ENCODE data around the gene TAF4. TPM values are rescaled to one million over a fixed set of nuclear protein-coding genes. Genes with fewer than 3 reads are reported as not detected.

The TAF4 gene
- total and polyA plus RNA-seq, 2 donors (not counting 1 experiment from before 2014, with no cell fraction given): 2.6 to 3.0 TPM

DNA sequence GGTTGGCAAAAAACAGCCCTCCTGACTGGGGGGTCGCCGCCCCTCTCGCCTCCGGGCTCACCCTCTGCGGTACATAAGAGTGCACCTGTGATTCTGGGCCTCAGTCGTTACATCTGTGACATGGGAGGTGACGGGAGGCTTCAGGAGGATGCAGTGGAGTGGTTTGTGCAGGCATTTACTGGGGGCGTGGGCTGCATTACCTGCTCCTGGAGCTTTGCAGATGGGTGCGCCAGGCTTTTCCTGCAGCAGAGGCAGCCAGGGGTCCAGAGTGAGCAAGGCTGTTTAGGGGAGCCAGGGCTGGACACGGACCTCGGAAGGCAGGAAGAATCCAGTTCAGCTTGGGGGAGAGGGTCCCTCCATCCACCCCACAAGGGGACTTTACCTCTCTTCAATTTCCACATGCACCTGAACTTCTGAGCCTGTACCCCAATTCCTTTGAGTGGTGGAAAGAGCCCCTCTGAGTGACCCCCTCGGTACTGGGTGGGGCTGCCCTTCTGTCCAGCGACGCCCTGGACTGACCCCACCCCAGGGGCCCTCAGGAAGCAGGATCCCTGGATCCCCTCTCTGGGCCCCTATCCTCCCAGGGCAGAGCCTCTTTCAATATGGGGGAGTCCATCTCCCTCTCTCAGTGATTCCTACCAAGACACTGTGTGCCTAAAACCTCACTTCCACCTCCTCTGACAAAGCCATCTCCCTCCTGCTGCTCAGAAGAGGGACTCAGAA, 134.0 kb downstream of the TAF4 start:
- Histone ChIP-seq H3K27me3 (ENCODE audit: control insufficient read depth, insufficient read depth, low read length) (no peaks in the 10 kb centered on the region), H3K36me3 (ENCODE audit: control insufficient read depth, insufficient read depth, low read length) (no peaks in the 10 kb centered on the region), H3K79me2 (ENCODE audit: control insufficient read depth, insufficient read depth, low read length) (no peaks in the 10 kb centered on the region), H3K9me3 (ENCODE audit: control insufficient read depth, insufficient read depth, low read depth, low read length) (no peaks in the 10 kb centered on the region), H3K4me2 (ENCODE audit: extremely low read depth, insufficient read depth, low read length) (no peak overlapping the region), H4K20me1 (ENCODE audit: control insufficient read depth, extremely low read depth, insufficient read depth, low read length) (no peaks in the 10 kb centered on the region), H3K9ac (ENCODE audit: insufficient read depth, low read length) (no peak overlapping the region), H2AFZ (ENCODE audit: low read length) (no peak overlapping the region), H3K4me3 (replicated peaks in 1 of 4; ENCODE audit: control extremely low read depth in 1 of 4, insufficient read depth in 1 of 4, low read depth in 3 of 4, low read length in 4 of 4) (no peak overlapping the region), H3K4me1 (ENCODE audit: control insufficient read depth, extremely low read depth, insufficient read depth, low read length) (no peaks in the 10 kb centered on the region), H3K27ac (ENCODE audit: insufficient read depth, low read length) (no peak overlapping the region)
- TF ChIP-seq, protein P1, sequence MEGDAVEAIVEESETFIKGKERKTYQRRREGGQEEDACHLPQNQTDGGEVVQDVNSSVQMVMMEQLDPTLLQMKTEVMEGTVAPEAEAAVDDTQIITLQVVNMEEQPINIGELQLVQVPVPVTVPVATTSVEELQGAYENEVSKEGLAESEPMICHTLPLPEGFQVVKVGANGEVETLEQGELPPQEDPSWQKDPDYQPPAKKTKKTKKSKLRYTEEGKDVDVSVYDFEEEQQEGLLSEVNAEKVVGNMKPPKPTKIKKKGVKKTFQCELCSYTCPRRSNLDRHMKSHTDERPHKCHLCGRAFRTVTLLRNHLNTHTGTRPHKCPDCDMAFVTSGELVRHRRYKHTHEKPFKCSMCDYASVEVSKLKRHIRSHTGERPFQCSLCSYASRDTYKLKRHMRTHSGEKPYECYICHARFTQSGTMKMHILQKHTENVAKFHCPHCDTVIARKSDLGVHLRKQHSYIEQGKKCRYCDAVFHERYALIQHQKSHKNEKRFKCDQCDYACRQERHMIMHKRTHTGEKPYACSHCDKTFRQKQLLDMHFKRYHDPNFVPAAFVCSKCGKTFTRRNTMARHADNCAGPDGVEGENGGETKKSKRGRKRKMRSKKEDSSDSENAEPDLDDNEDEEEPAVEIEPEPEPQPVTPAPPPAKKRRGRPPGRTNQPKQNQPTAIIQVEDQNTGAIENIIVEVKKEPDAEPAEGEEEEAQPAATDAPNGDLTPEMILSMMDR (conservative IDR thresholded peaks at IDR 0.05 in 1 of 2, IDR thresholded peaks at IDR 0.05 in 1 of 2; ENCODE audit: low read depth in 1 of 2, low read length in 2 of 2): no peak
- TF ChIP-seq EZH2 (IDR thresholded peaks at IDR 0.05; ENCODE audit: low read length, missing control alignments): no peak
- DNase-seq (ENCODE audit: low read depth in 2 of 2): no peak

DNA sequence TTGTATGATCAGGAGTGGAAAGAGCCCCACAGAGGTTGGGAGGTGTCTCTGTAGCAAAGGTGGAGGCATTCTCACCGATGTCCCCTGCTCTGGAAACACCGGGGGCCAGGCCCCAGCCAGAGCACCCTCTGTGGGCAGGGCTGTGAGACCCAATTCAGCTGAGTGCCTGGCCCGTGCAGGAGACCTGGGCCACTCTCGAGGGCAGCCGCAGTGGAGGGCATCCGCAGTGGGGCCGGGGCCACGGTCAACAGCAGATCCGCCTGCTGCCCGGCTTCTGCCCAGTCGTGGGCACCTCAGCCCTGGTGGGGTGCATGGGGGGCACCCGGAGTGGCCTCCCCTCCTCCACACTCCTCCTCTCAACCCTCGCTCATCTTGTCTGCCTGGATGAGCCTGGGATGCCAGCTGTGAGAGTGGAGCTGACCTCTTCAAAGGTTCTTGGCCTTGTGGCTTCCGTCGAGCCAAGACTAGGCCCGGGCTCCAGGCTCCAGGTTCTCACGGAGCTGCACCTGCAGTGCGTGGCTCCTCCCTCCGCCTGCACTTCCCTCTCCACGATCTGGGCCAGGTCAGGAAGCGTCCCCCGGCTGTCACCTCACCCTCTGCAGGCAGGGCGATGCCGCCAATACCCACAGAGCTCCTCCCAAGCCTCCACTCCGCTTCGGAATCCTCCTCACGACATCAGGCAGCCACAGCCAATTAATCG, 134.8 kb downstream of the TAF4 start:
- H3K9ac ChIP-seq (ENCODE audit: insufficient read depth, low read length): no peak overlapping the region
- no peak overlapping the region for H3K4me2 ChIP-seq (ENCODE audit: extremely low read depth, insufficient read depth, low read length)
- H3K27ac ChIP-seq (ENCODE audit: insufficient read depth, low read length): no peak overlapping the region
- DNase-seq (ENCODE audit: low read depth in 2 of 2): no peak
- H3K79me2 ChIP-seq (ENCODE audit: control insufficient read depth, insufficient read depth, low read length): no peaks in the 10 kb centered on the region
- H3K27me3 ChIP-seq (ENCODE audit: control insufficient read depth, insufficient read depth, low read length): no peaks in the 10 kb centered on the region
- TF ChIP-seq, protein P1 (conservative IDR thresholded peaks at IDR 0.05 in 1 of 2, IDR thresholded peaks at IDR 0.05 in 1 of 2; ENCODE audit: low read depth in 1 of 2, low read length in 2 of 2): no peak
- TF ChIP-seq EZH2 (IDR thresholded peaks at IDR 0.05; ENCODE audit: low read length, missing control alignments): no peak
- no peaks in the 10 kb centered on the region for H4K20me1 ChIP-seq (ENCODE audit: control insufficient read depth, extremely low read depth, insufficient read depth, low read length)
- no peaks in the 10 kb centered on the region for H3K4me1 ChIP-seq (ENCODE audit: control insufficient read depth, extremely low read depth, insufficient read depth, low read length)
- H3K36me3 ChIP-seq (ENCODE audit: control insufficient read depth, insufficient read depth, low read length): no peaks in the 10 kb centered on the region
- no peaks in the 10 kb centered on the region for H3K9me3 ChIP-seq (ENCODE audit: control insufficient read depth, insufficient read depth, low read depth, low read length)
- H3K4me3 ChIP-seq (replicated peaks in 1 of 4; ENCODE audit: control extremely low read depth in 1 of 4, insufficient read depth in 1 of 4, low read depth in 3 of 4, low read length in 4 of 4): no peak overlapping the region
- no peak overlapping the region for H2AFZ ChIP-seq (ENCODE audit: low read length)

DNA sequence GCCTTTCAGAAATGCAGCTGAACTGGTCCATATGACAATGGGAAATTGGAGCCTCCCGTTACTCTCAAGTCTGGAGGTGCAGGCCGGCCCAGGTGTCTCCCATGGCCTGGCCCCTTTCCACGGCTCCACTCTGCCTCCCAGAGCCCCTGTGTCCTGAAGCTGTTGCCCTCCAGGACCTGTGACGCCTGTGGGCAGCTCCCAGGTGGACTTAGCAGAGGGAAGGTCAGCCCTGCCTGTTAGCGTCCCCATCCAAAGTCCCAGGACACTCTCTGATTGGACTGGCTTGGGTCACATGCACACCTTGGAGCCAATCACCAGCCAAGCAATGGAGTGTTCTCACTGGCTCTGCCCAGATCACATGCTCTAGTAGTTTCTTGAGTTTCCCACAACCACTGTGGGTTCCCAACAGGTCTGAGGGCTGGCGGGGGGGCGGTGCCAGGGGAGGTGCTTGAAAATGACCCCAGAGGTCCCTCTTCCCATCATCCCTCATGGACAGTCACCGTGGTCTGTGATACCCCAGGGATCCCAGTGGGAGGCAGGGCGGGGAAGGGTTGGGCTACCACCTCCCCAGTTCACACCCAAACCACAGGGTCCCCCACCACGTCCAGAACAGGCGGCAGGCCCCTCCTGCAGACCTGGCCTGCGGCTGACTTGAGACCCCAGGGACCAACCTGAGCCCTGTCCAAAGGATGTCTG, 135.6 kb downstream of the TAF4 start:
- H3K27ac ChIP-seq (ENCODE audit: insufficient read depth, low read length): no peak overlapping the region
- H3K4me3 ChIP-seq (replicated peaks in 1 of 4; ENCODE audit: control extremely low read depth in 1 of 4, insufficient read depth in 1 of 4, low read depth in 3 of 4, low read length in 4 of 4): no peak overlapping the region
- no peaks in the 10 kb centered on the region for H3K9me3 ChIP-seq (ENCODE audit: control insufficient read depth, insufficient read depth, low read depth, low read length)
- DNase-seq (ENCODE audit: low read depth in 2 of 2): no peak
- H3K36me3 ChIP-seq (ENCODE audit: control insufficient read depth, insufficient read depth, low read length): no peaks in the 10 kb centered on the region
- H2AFZ ChIP-seq (ENCODE audit: low read length): no peak overlapping the region
- H3K27me3 ChIP-seq (ENCODE audit: control insufficient read depth, insufficient read depth, low read length): no peaks in the 10 kb centered on the region
- H4K20me1 ChIP-seq (ENCODE audit: control insufficient read depth, extremely low read depth, insufficient read depth, low read length): no peaks in the 10 kb centered on the region
- H3K9ac ChIP-seq (ENCODE audit: insufficient read depth, low read length): no peak overlapping the region
- no peaks in the 10 kb centered on the region for H3K79me2 ChIP-seq (ENCODE audit: control insufficient read depth, insufficient read depth, low read length)
- TF ChIP-seq, protein P1 (conservative IDR thresholded peaks at IDR 0.05 in 1 of 2, IDR thresholded peaks at IDR 0.05 in 1 of 2; ENCODE audit: low read depth in 1 of 2, low read length in 2 of 2): no peak
- no peak for TF ChIP-seq EZH2 (IDR thresholded peaks at IDR 0.05; ENCODE audit: low read length, missing control alignments)
- H3K4me1 ChIP-seq (ENCODE audit: control insufficient read depth, extremely low read depth, insufficient read depth, low read length): no peaks in the 10 kb centered on the region
- H3K4me2 ChIP-seq (ENCODE audit: extremely low read depth, insufficient read depth, low read length): no peak overlapping the region

All from fibroblast of lung (primary cell).